ENCODE data around the gene CBFB.
A peak's percentile ranks its signal among the peaks of the same experiment; 100 is the strongest.

The CBFB gene

DNA sequence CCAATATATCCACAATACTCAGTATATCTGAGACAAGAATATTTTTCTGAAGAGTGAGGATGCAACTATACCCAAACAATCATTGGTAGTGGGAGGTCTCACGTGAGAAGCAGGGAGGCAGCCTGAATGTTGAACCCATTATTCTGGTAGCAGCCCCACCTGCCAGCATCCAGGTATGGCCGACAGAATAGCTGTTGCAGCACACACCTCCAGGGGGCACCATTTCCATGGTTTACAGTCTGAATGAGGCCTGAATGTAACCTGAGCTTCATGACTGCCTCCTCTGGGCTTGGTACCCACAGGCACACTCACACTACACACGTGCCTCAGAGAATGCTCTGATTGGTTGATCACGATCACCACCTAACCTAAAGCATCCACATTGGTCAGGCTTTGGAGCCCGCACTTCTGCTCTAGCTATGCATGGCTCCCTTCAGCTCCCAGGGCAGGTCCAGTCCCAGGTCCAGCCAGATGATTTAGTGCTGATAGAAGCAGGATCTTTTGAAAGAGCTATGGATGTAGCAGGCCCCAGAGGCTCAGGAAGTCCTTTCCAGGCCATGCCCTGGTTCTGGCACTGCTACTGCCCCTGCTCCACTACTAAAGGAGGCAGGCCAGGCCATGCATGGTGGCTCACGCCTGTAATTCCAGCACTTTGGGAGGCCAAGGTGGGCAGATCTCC is 11.0 kb upstream of the CBFB start:
- H3K79me2 ChIP-seq (ENCODE audit: insufficient read depth, low read depth) = no peaks in the 10 kb centered on the region
- H3K36me3 ChIP-seq (ENCODE audit: insufficient read depth) = no peaks in the 10 kb centered on the region
- H3K9ac ChIP-seq = no peak overlapping the region
- peak overlapping the region; percentile 36; the same call in 1 of the 2 replicates for H2AFZ ChIP-seq (ENCODE audit: low read depth)
- H3K4me3 ChIP-seq (IDR thresholded peaks at IDR 0.05; ENCODE audit: insufficient read depth, low read depth, low read length) = no peak overlapping the region
- TF ChIP-seq, protein P1, sequence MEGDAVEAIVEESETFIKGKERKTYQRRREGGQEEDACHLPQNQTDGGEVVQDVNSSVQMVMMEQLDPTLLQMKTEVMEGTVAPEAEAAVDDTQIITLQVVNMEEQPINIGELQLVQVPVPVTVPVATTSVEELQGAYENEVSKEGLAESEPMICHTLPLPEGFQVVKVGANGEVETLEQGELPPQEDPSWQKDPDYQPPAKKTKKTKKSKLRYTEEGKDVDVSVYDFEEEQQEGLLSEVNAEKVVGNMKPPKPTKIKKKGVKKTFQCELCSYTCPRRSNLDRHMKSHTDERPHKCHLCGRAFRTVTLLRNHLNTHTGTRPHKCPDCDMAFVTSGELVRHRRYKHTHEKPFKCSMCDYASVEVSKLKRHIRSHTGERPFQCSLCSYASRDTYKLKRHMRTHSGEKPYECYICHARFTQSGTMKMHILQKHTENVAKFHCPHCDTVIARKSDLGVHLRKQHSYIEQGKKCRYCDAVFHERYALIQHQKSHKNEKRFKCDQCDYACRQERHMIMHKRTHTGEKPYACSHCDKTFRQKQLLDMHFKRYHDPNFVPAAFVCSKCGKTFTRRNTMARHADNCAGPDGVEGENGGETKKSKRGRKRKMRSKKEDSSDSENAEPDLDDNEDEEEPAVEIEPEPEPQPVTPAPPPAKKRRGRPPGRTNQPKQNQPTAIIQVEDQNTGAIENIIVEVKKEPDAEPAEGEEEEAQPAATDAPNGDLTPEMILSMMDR (conservative IDR thresholded peaks at IDR 0.05; ENCODE audit: low read depth, low read length) = peak; percentile 86
- no peaks in the 10 kb centered on the region for H4K20me1 ChIP-seq (ENCODE audit: insufficient read depth)
- H3K27ac ChIP-seq = no peak overlapping the region
- H3K4me2 ChIP-seq = no peak overlapping the region
- H3K27me3 ChIP-seq (ENCODE audit: insufficient read depth, low read depth) = peaks cover 12% of the 10 kb centered on the region
- peaks cover 9% of the 10 kb centered on the region for H3K4me1 ChIP-seq (ENCODE audit: low read depth, poor library complexity, severe bottlenecking)

DNA sequence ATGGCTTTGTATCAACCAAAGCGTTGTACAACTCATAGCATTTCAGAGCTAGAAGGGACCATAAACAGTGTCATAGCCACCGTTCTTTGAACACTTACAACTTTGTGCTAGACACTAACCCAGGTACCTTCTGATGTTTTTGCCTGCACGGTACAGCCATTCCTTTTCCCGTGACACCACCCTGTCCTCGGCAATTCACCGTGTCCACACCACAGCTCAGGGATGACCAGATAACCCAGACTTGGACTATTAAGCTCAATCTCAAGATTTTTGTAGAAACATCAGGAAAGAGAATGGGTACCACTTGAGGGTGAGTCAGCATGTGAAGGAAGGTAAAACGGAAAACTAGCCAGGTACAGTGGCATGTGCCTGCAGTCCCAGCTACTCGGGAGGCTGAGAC is 9.8 kb upstream of the CBFB start:
- peaks cover 9% of the 10 kb centered on the region for H3K4me1 ChIP-seq (ENCODE audit: low read depth, poor library complexity, severe bottlenecking)
- no peak overlapping the region for H3K9ac ChIP-seq
- TF ChIP-seq, protein P1 (conservative IDR thresholded peaks at IDR 0.05; ENCODE audit: low read depth, low read length) = no peak
- H3K4me3 ChIP-seq (IDR thresholded peaks at IDR 0.05; ENCODE audit: insufficient read depth, low read depth, low read length) = no peak overlapping the region
- no peaks in the 10 kb centered on the region for H3K36me3 ChIP-seq (ENCODE audit: insufficient read depth)
- H4K20me1 ChIP-seq (ENCODE audit: insufficient read depth) = no peaks in the 10 kb centered on the region
- H3K79me2 ChIP-seq (ENCODE audit: insufficient read depth, low read depth) = no peaks in the 10 kb centered on the region
- no peak overlapping the region for H3K4me2 ChIP-seq
- peaks cover 9% of the 10 kb centered on the region; the same call in 1 of the 2 replicates for H3K27me3 ChIP-seq (ENCODE audit: insufficient read depth, low read depth)
- H2AFZ ChIP-seq (ENCODE audit: low read depth) = no peak overlapping the region
- no peak overlapping the region for H3K27ac ChIP-seq

DNA sequence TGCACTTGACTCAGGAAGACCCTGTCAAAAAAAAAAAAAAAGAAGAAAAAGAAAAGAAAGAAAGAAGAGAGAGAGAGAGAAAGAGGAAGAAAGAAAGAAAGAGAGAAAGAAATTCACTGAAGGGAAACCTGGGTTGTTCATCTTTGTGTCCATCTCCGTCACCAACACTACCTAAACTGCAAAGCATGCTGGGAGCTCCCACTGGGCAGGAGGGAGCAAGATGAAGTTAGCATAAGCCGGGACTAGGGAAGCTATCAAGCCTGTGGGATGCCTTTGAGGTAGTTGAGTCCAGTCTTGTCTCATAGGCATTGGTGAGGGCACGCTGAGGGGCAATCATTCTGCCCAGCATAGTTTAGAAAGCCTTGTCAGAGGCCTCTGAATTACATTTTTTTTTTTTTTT is 7.6 kb upstream of the CBFB start:
- no peak overlapping the region for H3K4me3 ChIP-seq (IDR thresholded peaks at IDR 0.05; ENCODE audit: insufficient read depth, low read depth, low read length)
- H3K36me3 ChIP-seq (ENCODE audit: insufficient read depth) = no peaks in the 10 kb centered on the region
- H3K27ac ChIP-seq = no peak overlapping the region
- H3K79me2 ChIP-seq (ENCODE audit: insufficient read depth, low read depth) = no peaks in the 10 kb centered on the region
- H2AFZ ChIP-seq (ENCODE audit: low read depth) = no peak overlapping the region
- TF ChIP-seq, protein P1 (conservative IDR thresholded peaks at IDR 0.05; ENCODE audit: low read depth, low read length) = no peak
- H3K4me2 ChIP-seq = no peak overlapping the region
- H3K4me1 ChIP-seq (ENCODE audit: low read depth, poor library complexity, severe bottlenecking) = peaks cover 19% of the 10 kb centered on the region
- H4K20me1 ChIP-seq (ENCODE audit: insufficient read depth) = no peaks in the 10 kb centered on the region
- H3K27me3 ChIP-seq (ENCODE audit: insufficient read depth, low read depth) = no peaks in the 10 kb centered on the region
- H3K9ac ChIP-seq = no peak overlapping the region

DNA sequence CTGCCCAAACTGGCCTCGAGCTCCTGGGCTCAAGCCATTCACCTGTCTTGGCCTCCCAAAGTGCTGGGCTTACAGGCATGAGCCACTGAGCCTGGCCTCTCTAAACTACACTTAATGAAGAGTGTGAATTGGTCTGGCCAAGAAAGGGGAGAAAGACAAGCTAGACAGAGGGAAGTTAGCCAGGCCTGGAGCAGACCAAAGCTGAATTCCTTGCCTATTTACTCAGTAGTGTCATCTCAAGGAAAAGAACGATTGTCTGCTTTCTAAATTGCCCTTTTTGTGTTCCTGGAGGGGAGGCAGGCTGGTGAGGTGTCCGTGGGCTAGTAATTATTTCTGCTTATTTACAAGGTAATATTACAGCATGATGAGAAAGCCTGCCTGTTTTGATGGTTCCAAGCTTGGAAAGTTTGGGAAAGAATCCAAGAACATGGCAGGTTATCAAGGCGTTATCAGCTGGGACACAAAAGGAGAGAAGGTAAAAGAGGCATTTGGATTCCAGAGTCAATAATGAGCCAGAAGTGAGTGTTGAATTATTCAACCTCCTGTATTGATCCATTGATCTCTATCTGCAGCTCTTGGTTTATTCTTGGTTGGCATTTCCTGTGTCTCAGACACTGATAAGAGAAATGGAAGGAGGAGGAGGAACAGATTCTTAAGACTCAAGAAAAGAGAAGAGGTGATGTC is 6.3 kb upstream of the CBFB start:
- Histone ChIP-seq H3K4me2 (no peak overlapping the region), H3K9ac (no peak overlapping the region), H3K27ac (no peak overlapping the region), H3K4me3 (IDR thresholded peaks at IDR 0.05; ENCODE audit: insufficient read depth, low read depth, low read length) (no peak overlapping the region), H4K20me1 (ENCODE audit: insufficient read depth) (no peaks in the 10 kb centered on the region), H3K27me3 (ENCODE audit: insufficient read depth, low read depth) (no peaks in the 10 kb centered on the region), H3K4me1 (ENCODE audit: low read depth, poor library complexity, severe bottlenecking) (peaks cover 19% of the 10 kb centered on the region), H3K79me2 (ENCODE audit: insufficient read depth, low read depth) (no peaks in the 10 kb centered on the region), H2AFZ (ENCODE audit: low read depth) (no peak overlapping the region), H3K36me3 (ENCODE audit: insufficient read depth) (no peaks in the 10 kb centered on the region)
- TF ChIP-seq, protein P1 (conservative IDR thresholded peaks at IDR 0.05; ENCODE audit: low read depth, low read length) = no peak
